NT2/D1 (cell line): ENCODE measurements around the gene CA11.

Experiments used
- SUZ12 ChIP-seq: IDR thresholded peaks from 2 replicates; pipeline ENCODE4 v1.6.1; 2011; ENCODE audit not compliant: insufficient read length, insufficient read depth; ENCODE audit errors: extremely low read depth
- YY1 ChIP-seq: IDR thresholded peaks from 2 replicates; pipeline ENCODE4 v1.6.1; 2011; ENCODE audit not compliant: insufficient read length, insufficient read depth
- ZNF274 ChIP-seq: IDR thresholded peaks from 2 replicates; pipeline ENCODE4 v1.6.1; 2011; ENCODE audit warnings: mild to moderate bottlenecking, low read depth, low read length

DNA sequence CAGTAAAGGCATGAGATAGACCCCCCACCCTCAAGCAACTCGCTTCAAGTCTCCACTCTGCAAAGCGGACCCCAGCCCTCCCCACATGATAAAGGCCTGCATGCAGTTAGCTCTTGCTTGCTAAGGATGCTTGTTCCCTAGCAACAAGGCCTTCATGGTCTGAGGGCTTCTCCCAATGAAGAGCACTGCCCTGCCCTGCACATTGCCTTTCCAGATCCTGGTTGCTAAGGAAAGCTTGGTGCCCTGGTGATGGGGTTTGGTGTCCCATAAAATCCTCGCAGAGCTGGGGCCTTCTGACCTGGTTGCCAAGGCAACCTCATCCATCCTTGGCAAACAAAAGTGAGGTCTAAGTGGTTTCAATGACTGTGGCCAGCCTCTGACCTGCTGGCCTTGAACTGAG is 14.8 kb downstream of the CA11 start:
- TF ChIP-seq ZNF274 (no peak), YY1 (no peak), SUZ12 (no peak)
